ENCODE data around the gene DUSP8.

DUSP8 gene

DNA sequence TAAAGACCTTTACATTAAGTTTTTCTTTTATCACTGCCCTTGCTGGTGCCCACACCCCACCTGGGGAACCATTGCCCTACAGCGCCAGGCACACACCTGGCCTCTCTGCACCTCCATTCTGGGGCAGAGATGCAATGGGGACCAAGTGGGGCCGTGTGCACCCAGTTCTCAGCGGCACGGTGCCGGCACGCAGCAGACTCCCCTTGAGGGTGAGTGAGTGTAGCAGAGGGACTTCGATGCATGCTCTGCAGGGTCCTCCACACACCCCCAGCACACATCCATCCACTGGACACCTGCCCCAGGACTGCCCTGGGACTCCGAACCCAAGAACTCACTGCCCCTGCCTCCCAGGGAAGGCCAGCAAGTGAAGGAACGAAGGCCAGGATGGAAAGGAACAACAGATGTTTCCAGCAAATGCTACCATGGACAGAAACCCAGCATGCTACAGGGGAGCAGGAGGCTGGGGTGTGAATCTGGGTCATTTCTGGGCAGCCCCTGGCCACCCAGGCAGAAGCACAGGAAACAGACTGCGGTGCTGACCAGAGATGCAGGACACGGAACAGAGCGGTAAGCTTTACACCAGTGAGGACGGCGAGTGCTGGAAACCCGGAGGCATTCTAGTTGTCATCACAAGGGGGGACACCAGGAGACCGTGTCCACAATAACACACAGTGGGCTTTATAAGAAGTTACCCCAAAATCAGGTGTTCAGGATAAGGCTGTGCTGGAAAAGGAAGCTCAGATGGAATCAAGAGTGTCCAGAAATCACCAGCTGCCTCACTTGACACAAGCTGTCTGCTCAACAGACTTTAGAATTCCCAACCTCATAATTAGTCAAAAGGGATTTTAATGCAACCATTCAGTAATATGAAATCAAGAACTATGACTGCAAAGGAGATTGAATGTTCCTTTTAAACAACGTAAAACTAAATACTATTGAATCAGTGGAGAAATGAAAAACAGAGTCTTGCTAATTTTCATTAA lies 52.8 kb downstream of the DUSP8 start:
- Histone ChIP-seq H3K27ac (no peak overlapping the region), H3K9ac (ENCODE audit: insufficient read length) (no peak overlapping the region), H3K9me3 (ENCODE audit: low read depth, low read length) (no peaks in the 10 kb centered on the region), H3K36me3 (ENCODE audit: insufficient read depth, low read length) (no peaks in the 10 kb centered on the region), H3K4me3 (no peak overlapping the region)
- TF ChIP-seq POLR2AphosphoS5 (IDR thresholded peaks at IDR 0.05; ENCODE audit: borderline replicate concordance, low read depth, low read length) (no peak), EZH2 (IDR thresholded peaks at IDR 0.05) (no peak), FOXP2 (optimal IDR thresholded peaks at IDR 0.05; ENCODE audit: control extremely low read depth, extremely low read length, insufficient read depth) (no peak)
- no peak for DNase-seq (ENCODE audit: low read depth, low spot score)

DNA sequence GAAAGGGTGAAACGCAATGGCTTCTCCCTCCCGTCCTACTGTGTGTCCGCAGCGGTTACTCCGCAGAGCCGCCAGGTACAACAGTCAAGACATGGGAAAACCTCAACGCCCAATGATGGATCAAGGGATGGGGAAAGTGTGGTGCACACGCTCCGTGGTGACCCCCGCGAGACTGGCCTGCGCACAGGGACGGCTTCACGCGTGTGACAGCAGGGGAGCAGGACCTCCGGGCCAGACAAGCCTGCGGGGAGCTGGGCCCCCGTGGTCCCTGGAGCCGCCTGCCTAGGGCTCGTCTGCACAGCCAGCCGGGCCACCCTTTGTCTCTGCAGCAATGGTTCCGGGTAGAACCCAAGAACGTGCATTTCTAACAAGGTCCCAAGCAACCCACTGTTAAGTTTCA lies 53.8 kb downstream of the DUSP8 start:
- no peak for DNase-seq (ENCODE audit: low read depth, low spot score)
- Histone ChIP-seq H3K4me3 (no peak overlapping the region), H3K36me3 (ENCODE audit: insufficient read depth, low read length) (no peaks in the 10 kb centered on the region), H3K9me3 (ENCODE audit: low read depth, low read length) (no peaks in the 10 kb centered on the region), H3K27ac (no peak overlapping the region), H3K9ac (ENCODE audit: insufficient read length) (no peak overlapping the region)
- TF ChIP-seq POLR2AphosphoS5 (IDR thresholded peaks at IDR 0.05; ENCODE audit: borderline replicate concordance, low read depth, low read length) = no peak
- no peak for TF ChIP-seq EZH2 (IDR thresholded peaks at IDR 0.05)
- no peak for TF ChIP-seq FOXP2 (optimal IDR thresholded peaks at IDR 0.05; ENCODE audit: control extremely low read depth, extremely low read length, insufficient read depth)

DNA sequence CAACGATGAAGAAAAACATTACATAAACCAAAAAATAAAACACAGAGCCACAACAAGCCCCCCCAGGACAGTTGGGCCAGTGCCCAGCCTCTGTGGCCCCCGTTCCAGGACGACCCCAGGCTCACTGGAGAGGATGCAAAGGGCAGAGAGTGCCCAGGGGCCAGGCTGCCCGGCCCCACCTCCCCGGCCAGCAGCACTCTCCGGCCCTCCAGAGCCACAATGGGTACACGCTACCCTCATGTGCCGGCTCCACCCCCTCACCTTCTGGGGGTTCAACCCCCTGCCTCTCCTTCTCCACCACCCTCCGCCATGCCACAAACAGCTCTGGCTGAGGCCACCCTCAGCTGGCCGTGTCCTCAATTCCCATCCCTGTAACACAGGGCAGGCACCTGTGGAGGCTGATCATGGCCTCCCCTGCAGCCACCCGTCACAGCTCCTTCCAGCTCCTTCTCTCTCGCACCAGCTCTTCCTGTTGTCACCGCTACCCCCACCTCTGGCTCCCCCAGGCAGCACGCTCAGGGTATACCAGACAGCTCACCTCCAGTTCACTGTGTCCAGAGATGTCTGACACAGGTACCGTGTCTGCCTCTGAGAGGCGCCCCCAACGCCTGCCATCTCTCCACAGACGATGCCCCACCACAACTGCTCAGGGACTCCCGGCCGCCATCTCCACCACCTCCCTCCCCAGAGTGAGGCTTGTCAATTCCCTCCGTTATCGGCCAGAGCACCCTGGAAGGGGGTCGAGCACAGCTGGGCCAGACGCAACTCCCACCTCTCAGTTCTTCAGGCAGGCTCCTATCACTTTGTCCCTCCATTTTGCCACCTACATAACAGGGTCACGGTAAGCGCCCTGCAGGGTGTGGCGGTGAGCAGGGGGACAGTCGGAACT lies 54.7 kb downstream of the DUSP8 start:
- Histone ChIP-seq H3K27ac (no peak overlapping the region), H3K36me3 (ENCODE audit: insufficient read depth, low read length) (no peaks in the 10 kb centered on the region), H3K9me3 (ENCODE audit: low read depth, low read length) (no peaks in the 10 kb centered on the region), H3K9ac (ENCODE audit: insufficient read length) (no peak overlapping the region), H3K4me3 (no peak overlapping the region)
- no peak for DNase-seq (ENCODE audit: low read depth, low spot score)
- TF ChIP-seq FOXP2 (optimal IDR thresholded peaks at IDR 0.05; ENCODE audit: control extremely low read depth, extremely low read length, insufficient read depth) (no peak), EZH2 (IDR thresholded peaks at IDR 0.05) (no peak), POLR2AphosphoS5 (IDR thresholded peaks at IDR 0.05; ENCODE audit: borderline replicate concordance, low read depth, low read length) (no peak)

DNA sequence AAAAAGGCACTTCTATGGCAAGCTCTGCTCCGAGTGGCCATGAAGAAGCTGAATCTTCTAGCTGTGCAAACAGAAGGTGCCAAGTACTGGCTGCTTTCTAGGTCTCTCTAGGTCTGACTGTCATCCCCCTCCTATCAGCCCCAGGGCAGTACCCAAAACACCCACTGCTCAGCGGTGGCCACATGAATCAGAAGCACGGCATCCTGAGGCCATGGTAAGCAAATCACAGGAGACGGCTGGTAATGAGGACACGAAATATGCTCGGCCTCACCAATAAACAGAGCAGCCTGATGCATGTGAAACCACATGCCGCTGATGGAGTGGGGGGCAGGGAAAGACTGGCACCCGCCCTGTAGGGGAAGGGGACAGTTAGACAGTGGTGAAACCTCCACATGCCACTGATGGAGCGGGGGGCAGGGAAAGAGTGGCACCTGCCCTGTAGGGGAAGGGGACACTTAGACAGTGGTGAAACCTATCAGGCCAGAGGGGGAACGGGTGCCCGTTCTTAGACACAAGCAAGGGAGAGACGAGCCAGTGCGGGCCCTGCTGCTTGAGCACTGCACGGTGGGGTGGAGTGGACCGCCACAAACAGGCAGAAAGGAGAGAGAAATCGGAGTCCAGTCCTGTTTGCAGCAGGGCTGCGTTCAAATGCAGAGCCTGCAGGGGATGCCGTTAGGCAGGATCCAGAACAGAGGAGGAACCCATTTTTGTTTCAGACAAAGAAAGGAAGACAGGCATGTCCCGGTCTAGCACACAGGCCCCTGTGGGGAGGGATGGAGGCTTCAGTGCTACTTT lies 55.6 kb downstream of the DUSP8 start:
- Histone ChIP-seq H3K9me3 (ENCODE audit: low read depth, low read length) (no peaks in the 10 kb centered on the region), H3K4me3 (no peak overlapping the region), H3K9ac (ENCODE audit: insufficient read length) (no peak overlapping the region), H3K27ac (no peak overlapping the region), H3K36me3 (ENCODE audit: insufficient read depth, low read length) (no peaks in the 10 kb centered on the region)
- TF ChIP-seq FOXP2 (optimal IDR thresholded peaks at IDR 0.05; ENCODE audit: control extremely low read depth, extremely low read length, insufficient read depth) = no peak
- no peak for TF ChIP-seq EZH2 (IDR thresholded peaks at IDR 0.05)
- no peak for TF ChIP-seq POLR2AphosphoS5 (IDR thresholded peaks at IDR 0.05; ENCODE audit: borderline replicate concordance, low read depth, low read length)
- DNase-seq (ENCODE audit: low read depth, low spot score) = no peak

DNA sequence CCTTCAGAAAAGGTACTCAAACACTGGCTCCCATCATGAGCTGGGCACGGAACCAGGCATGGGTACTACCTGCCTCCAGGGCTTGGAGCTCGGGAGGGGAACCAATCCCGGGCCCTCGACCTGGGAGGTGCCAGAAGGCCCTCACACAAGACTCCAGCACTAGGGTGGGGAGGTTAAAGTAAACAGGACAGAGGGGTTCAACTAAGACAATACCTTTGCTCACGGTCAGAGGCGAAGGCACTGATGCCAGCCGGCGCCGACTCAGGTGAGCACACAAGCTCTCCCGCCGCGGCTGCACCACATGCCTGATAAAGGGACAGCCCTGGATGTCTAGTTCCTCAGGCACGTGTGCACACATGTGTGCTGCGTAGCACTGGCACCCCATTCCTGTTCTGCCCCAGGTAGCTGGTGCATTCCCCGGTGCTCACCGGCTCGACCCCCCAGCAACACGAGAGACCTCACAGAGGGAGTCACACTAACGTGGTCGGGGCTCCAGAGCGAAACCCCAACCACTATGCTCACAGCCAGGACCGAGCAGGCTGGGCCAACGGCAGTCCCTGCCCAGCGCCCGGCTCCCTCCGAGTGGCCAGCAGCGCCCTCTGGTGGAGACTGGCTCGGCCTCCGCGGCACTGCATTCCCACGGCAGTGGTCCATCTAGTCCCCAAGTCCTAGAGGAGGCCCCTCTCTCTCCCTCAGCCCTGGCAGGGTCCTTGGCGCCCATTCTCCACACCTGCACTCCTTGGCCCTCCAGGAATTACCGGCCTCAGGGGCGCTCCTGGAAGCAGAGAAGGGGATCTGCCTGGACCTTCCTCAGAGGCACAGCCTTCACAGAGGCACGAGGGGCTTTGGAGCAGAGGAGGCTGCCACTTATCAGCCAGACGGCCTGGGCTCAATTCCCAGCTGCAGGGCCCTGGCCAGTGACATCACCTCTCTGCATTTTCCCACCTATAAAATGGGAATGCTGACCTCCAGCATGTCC lies 56.7 kb downstream of the DUSP8 start:
- Histone ChIP-seq H3K36me3 (ENCODE audit: insufficient read depth, low read length) (no peaks in the 10 kb centered on the region), H3K4me3 (no peak overlapping the region), H3K9me3 (ENCODE audit: low read depth, low read length) (no peaks in the 10 kb centered on the region), H3K9ac (ENCODE audit: insufficient read length) (no peak overlapping the region), H3K27ac (no peak overlapping the region)
- no peak for DNase-seq (ENCODE audit: low read depth, low spot score)
- TF ChIP-seq POLR2AphosphoS5 (IDR thresholded peaks at IDR 0.05; ENCODE audit: borderline replicate concordance, low read depth, low read length) (no peak), FOXP2 (optimal IDR thresholded peaks at IDR 0.05; ENCODE audit: control extremely low read depth, extremely low read length, insufficient read depth) (no peak), EZH2 (IDR thresholded peaks at IDR 0.05) (no peak)

DNA sequence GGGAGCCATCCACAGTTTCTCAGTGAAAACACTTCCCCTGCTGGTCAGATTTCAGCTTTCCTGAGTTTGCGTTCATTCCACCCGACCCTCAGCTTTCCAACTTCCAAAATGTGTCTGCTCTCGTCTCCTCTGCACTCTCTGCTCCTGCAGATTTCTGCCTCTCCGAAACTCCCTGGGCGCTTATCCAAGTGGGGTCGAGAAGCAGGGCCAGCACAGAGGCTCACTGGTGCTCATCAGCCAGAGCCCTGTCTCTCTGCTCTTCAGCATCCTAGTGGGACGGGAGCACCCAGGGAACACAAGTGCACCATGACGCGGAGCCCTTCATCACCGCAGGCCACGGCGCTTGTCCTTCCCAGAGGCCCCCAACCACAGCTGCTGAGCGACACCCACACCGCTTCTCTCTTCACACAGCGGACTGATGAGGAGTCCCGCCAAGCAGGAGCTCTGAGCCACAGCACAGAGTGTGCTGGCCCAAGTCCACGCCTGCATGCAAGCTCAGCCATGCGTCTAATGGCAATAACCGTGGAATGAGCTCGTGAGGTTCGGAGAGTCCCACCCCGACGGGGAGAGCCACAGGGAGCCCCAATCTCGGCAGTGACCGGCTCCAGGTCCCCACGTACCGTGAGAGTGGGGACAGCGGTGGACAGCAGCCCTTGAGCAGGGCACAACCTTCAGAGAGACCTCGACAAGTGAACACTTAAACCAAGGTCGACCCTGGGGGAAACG lies 57.6 kb downstream of the DUSP8 start:
- Histone ChIP-seq H3K9ac (ENCODE audit: insufficient read length) (no peak overlapping the region), H3K9me3 (ENCODE audit: low read depth, low read length) (no peaks in the 10 kb centered on the region), H3K27ac (no peak overlapping the region), H3K4me3 (no peak overlapping the region), H3K36me3 (ENCODE audit: insufficient read depth, low read length) (no peaks in the 10 kb centered on the region)
- no peak for TF ChIP-seq EZH2 (IDR thresholded peaks at IDR 0.05)
- no peak for DNase-seq (ENCODE audit: low read depth, low spot score)
